IMR-90 (cell line): ENCODE data around the gene RRP36. TPM values are rescaled to one million over a fixed set of nuclear protein-coding genes. Genes with fewer than 3 reads are reported as not detected.

ENCODE experiments used
- ATAC-seq: fragments of 200-7000 bp; cut with Tn5 transposase; 2 replicates; pipeline ENCODE4 v1.9.1; 2020; ENCODE audit warnings: low read depth, mild to moderate bottlenecking, moderate library complexity
- BruUV-seq: library from RNA; stranded (reverse); fragments of 400-500 nt; replicated peaks from 2 replicates; lab custom pipeline; 2021; lab: Mats Ljungman, UMichigan
- CTCF ChIA-PET: fragments of 300-600 bp; formaldehyde crosslinking; extraction: SDS; loops from one replicate; lab custom pipeline; 2021; ENCODE audit warnings: antibody characterized with exemption; lab: Yijun Ruan, JAX
- POLR2A ChIA-PET: fragments of 300-600 bp; sonication (Branson Sonifier 250); formaldehyde crosslinking; loops from one replicate; lab custom pipeline; 2022; ENCODE audit warnings: antibody characterized with exemption; ENCODE audit not compliant: unreplicated experiment; lab: Charles Lee
- DNase-seq: peaks from one replicate; pipeline ENCODE4 v3.0.0; 2013
- H2AFZ ChIP-seq: replicated peaks from 2 replicates; pipeline ENCODE3; 2013; ENCODE audit warnings: low read length, mild to moderate bottlenecking; ENCODE audit not compliant: poor library complexity
- H2AK5ac ChIP-seq: 2 replicates; pipeline ENCODE4 v1.6.1; 2013; ENCODE audit warnings: low read depth, low read length, inconsistent platforms
- H2AK9ac ChIP-seq: replicated peaks from 2 replicates; pipeline ENCODE3; 2013; ENCODE audit warnings: mild to moderate bottlenecking, low read depth, low read length, moderate library complexity; ENCODE audit not compliant: poor library complexity
- H2BK120ac ChIP-seq: 2 replicates; pipeline ENCODE4 v1.6.1; 2013; ENCODE audit warnings: low read depth, low read length, inconsistent platforms
- H2BK15ac ChIP-seq: 3 replicates; pipeline ENCODE4 v1.6.1; 2013; ENCODE audit warnings: low read depth, low read length, inconsistent platforms
- H2BK20ac ChIP-seq: 2 replicates; pipeline ENCODE4 v1.6.1; 2013; ENCODE audit warnings: low read depth, mild to moderate bottlenecking, inconsistent platforms, low read length, moderate library complexity
- H2BK5ac ChIP-seq: 2 replicates; pipeline ENCODE4 v1.6.1; 2013; ENCODE audit warnings: mild to moderate bottlenecking, low read depth, low read length, inconsistent platforms; ENCODE audit not compliant: poor library complexity, severe bottlenecking
- H3K14ac ChIP-seq: replicated peaks from 2 replicates; pipeline ENCODE4 v1.6.1; 2013; ENCODE audit warnings: low read depth, low read length, inconsistent platforms
- H3K18ac ChIP-seq: 2 replicates; pipeline ENCODE4 v1.6.1; 2013; ENCODE audit warnings: low read depth, low read length, control low read depth
- H3K23ac ChIP-seq: 2 replicates; pipeline ENCODE4 v1.6.1; 2013; ENCODE audit warnings: low read depth, low read length, inconsistent platforms
- H3K27ac ChIP-seq: 2 replicates; pipeline ENCODE4 v1.5.1; 2013; ENCODE audit warnings: mild to moderate bottlenecking, control low read depth, low read length; ENCODE audit not compliant: insufficient read depth
- H3K27me3 ChIP-seq: 2 replicates; pipeline ENCODE4 v1.6.1; 2013; ENCODE audit warnings: low read length; ENCODE audit not compliant: control insufficient read depth, insufficient read depth
- H3K36me3 ChIP-seq: 2 replicates; pipeline ENCODE4 v1.6.1; 2013; ENCODE audit warnings: low read length, mixed read lengths; ENCODE audit not compliant: control insufficient read depth, insufficient read depth
- H3K4ac ChIP-seq: 2 replicates; pipeline ENCODE4 v1.6.1; 2013; ENCODE audit warnings: low read depth, low read length, inconsistent platforms
- H3K4me1 ChIP-seq: 2 replicates; pipeline ENCODE4 v1.6.1; 2013; ENCODE audit warnings: low read length, mixed read lengths; ENCODE audit not compliant: control insufficient read depth, insufficient read depth
- H3K4me2 ChIP-seq: 2 replicates; pipeline ENCODE4 v1.6.1; 2013; ENCODE audit warnings: low read depth, mild to moderate bottlenecking, control low read depth, low read length, moderate library complexity
- H3K4me3 ChIP-seq: 2 replicates; pipeline ENCODE4 v1.5.1; 2013; ENCODE audit warnings: low read depth, mild to moderate bottlenecking, control low read depth, low read length, moderate library complexity; ENCODE audit not compliant: insufficient read depth
- H3K56ac ChIP-seq: 2 replicates; pipeline ENCODE4 v1.6.1; 2013; ENCODE audit warnings: low read length, inconsistent platforms; ENCODE audit not compliant: insufficient read depth; ENCODE audit errors: extremely low read depth
- H3K79me1 ChIP-seq, 2 experiments: 2 replicates each; pipeline ENCODE4 v1.6.1; 2013; ENCODE audit warnings: low read length in 2 of 2, inconsistent platforms in 1 of 2, low read depth in 1 of 2
- H3K9ac ChIP-seq: 2 replicates; pipeline ENCODE4 v1.6.1; 2013; ENCODE audit warnings: low read depth, low read length, control low read depth
- H3K9me1 ChIP-seq: 2 replicates; pipeline ENCODE4 v1.6.1; 2013; ENCODE audit warnings: low read length, inconsistent platforms; ENCODE audit not compliant: insufficient read depth
- H3K9me3 ChIP-seq: 2 replicates; pipeline ENCODE4 v1.6.1; 2013; ENCODE audit warnings: low read length; ENCODE audit not compliant: control insufficient read depth, insufficient read depth
- H4K20me1 ChIP-seq: 2 replicates; pipeline ENCODE4 v1.6.1; 2013; ENCODE audit warnings: low read length, inconsistent platforms; ENCODE audit not compliant: insufficient read depth
- H4K5ac ChIP-seq: 2 replicates; pipeline ENCODE4 v1.6.1; 2013; ENCODE audit warnings: mild to moderate bottlenecking, low read depth, low read length, control low read depth
- H4K8ac ChIP-seq, 2 experiments: 2 replicates each; pipeline ENCODE4 v1.6.1; 2013; ENCODE audit warnings: low read depth in 2 of 2, low read length in 2 of 2, control low read depth in 1 of 2, inconsistent platforms in 1 of 2
- H4K91ac ChIP-seq: 2 replicates; pipeline ENCODE4 v1.6.1; 2013; ENCODE audit warnings: low read depth, low read length, inconsistent platforms; ENCODE audit not compliant: insufficient read depth
- RAD21 ChIP-seq: IDR thresholded peaks from 2 replicates; pipeline ENCODE4 v1.6.1; 2012; ENCODE audit warnings: low read length, improper control_type of control experiment
- RCOR1 ChIP-seq: IDR thresholded peaks from 2 replicates; pipeline ENCODE4 v1.6.1; 2012; ENCODE audit warnings: mild to moderate bottlenecking, low read length, improper control_type of control experiment; ENCODE audit not compliant: insufficient replicate concordance
- WGBS, 2 experiments: methylation state at CpG; one replicate each; pipeline versions ENCODE4 v1.1.5 to v1.1.7; 2013; ENCODE audit warnings: missing lambda C conversion rate in 2 of 2; ENCODE audit not compliant: insufficient read length in 1 of 2; ENCODE audit errors: extremely low coverage in 2 of 2; 5-methylcytosine and 5-hydroxymethylcytosine counted together
- dilution Hi-C: fragments of 300-500 bp; cut with HindIII; formaldehyde crosslinking; loops from one replicate; pipeline ENCODE4 v1.14.3; 2018; ENCODE audit warnings: low sequenced_read_pairs; ENCODE audit not compliant: unreplicated experiment
- in situ Hi-C: fragments of 300-500 bp; cut with MboI; formaldehyde crosslinking; loops from 3 replicates; pipeline ENCODE4 v1.14.3; 2019; ENCODE audit warnings: low sequenced_read_pairs, inconsistent platforms, mixed read lengths
- intact Hi-C: fragments of 100-400 bp; cut with micrococcal nuclease; formaldehyde crosslinking; loops from 2 replicates; pipeline ENCODE4 v1.10.0; 2022
- polyA plus RNA-seq, 3 experiments: library from polyadenylated mRNA; depleted of rRNA; stranded (reverse); fragments of >200 nt; gene quantifications; 2 replicates each; pipeline ENCODE4 v1.2.3, GENCODE V29; 2012; ENCODE audit warnings: low replicate concordance in 1 of 3
- total RNA-seq: library from RNA; depleted of rRNA; stranded (reverse); fragments of >200 nt; gene quantifications from 2 replicates; pipeline ENCODE4 v1.2.3, GENCODE V29; 2012

The RRP36 gene
- total and polyA plus RNA-seq, 2 of the 4 experiments (the other 2 are of a cell fraction) = 54.3 to 106 TPM

DNA sequence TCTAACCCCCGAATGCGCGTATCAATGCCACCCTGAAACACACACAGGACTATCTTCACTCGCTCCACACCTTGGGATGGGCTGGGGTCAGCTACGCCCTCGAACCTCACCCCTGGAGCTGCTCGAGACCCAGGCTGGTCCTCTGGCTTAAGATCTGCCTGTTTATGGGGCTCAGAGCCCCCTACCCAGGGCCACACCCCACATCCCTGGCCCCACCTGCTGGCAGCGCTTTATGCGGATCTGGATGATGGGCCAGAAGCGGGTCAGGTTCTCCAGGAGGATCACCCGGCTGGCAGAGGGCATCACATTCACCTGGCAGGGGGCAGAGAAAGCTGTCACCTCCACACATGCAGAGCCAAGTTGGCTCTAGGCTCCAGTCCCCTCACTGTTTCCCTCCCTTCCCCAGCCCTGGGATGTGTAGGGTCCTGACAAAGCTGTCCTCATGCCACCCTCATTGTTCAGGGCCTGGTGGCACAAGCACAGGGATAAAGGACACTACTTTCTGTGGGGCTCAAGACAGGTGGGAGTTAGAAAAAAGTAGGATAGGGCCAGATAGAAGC lies 24.0 kb downstream of the RRP36 start:
- H2AK5ac ChIP-seq = no peak overlapping the region
- DNase-seq = no peak
- no peak overlapping the region for H2BK20ac ChIP-seq
- CTCF ChIA-PET = no interaction called here
- H2BK120ac ChIP-seq = no peak overlapping the region
- H3K9me1 ChIP-seq = no peaks in the 10 kb centered on the region; the same call in 1 of the 2 replicates
- H4K8ac ChIP-seq = no peak overlapping the region
- H2AFZ ChIP-seq = no peak overlapping the region
- H3K18ac ChIP-seq = no peak overlapping the region
- H4K5ac ChIP-seq = no peak overlapping the region
- H3K79me1 ChIP-seq = peaks cover 0 to 15% of the 10 kb centered on the region in 2 experiments; a peak in 2 of 4 replicates
- H3K14ac ChIP-seq = no peak overlapping the region
- POLR2A ChIA-PET = interaction anchor here (0.7 kb wide), 1 partner anchor 8 kb away, joined by 3 read pairs; the partner anchor contains the start of gene CUL7
- in situ Hi-C loops (no loop called here), dilution Hi-C loops (no loop called here), intact Hi-C loops (no loop called here)
- H3K9ac ChIP-seq = no peak overlapping the region
- TF ChIP-seq RCOR1 (no peak), RAD21 (no peak)
- no peak for ATAC-seq
- no TSS peak for BruUV-seq
- no peaks in the 10 kb centered on the region for H3K27me3 ChIP-seq
- no peaks in the 10 kb centered on the region for H4K20me1 ChIP-seq
- no peak overlapping the region for H2BK5ac ChIP-seq
- WGBS, 2 experiments = 95% methylated on average over 4 of the region's 11 CpGs; no CpG with 5 or more reads in 1 of the 2 experiments
- H3K23ac ChIP-seq = no peak overlapping the region
- peak overlapping the region; percentile 42 for H2AK9ac ChIP-seq
- H3K9me3 ChIP-seq = no peaks in the 10 kb centered on the region
- H3K36me3 ChIP-seq = peaks cover 69% of the 10 kb centered on the region
- no peaks in the 10 kb centered on the region; the same call in 1 of the 2 replicates for H3K4me1 ChIP-seq
- H3K4ac ChIP-seq = no peak overlapping the region
- H3K4me2 ChIP-seq = no peak overlapping the region
- no peak overlapping the region for H3K27ac ChIP-seq
- H4K91ac ChIP-seq = no peak overlapping the region
- no peak overlapping the region for H3K4me3 ChIP-seq
- H2BK15ac ChIP-seq = no peak overlapping the region
- H3K56ac ChIP-seq = no peak overlapping the region
